Measurements from ENCODE around the gene ARHGEF2.
A peak's percentile ranks its signal among the peaks of the same experiment; 100 is the strongest.
"Not testable (repeated sequence)": the region's sequence is repeated elsewhere in the genome, so short reads cannot be mapped to it uniquely, and the experiment has no call there.

Gene ARHGEF2

DNA sequence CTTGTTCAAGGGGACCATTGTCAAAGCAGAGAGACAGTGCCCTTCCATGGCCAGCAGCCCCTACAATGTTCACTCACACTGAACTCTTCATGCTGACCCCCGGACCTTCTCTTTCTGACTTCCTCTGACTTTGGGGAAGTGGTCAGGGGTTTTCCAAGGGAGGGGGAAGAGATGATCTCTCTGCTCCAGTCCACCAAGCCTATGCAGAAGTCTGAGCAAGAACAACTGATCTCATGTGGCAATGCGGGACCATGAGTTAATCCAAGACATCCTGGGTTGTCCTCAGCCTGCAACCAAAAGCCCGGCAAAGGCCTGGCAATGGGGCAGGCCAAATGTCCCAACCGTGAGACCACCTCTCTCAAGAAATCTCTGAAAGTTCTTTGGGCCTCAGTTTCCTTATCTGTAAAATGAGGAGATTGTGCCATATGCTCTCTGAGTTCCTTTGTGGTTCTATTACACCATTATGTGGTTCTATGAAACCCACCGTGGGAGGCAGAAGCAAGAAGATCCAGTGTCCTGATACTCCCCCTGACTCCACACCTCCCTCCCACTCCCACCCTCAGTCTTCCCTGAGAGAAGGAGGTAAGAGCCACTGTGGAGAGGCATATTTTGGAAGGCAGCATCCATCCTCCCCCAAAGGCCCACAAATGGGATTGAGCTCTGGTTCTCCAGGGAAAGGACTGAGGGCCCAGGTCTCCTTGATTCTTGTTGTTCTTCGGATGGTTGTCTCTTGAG is 11.8 kb upstream of the ARHGEF2 start:
- no peak for ATAC-seq

DNA sequence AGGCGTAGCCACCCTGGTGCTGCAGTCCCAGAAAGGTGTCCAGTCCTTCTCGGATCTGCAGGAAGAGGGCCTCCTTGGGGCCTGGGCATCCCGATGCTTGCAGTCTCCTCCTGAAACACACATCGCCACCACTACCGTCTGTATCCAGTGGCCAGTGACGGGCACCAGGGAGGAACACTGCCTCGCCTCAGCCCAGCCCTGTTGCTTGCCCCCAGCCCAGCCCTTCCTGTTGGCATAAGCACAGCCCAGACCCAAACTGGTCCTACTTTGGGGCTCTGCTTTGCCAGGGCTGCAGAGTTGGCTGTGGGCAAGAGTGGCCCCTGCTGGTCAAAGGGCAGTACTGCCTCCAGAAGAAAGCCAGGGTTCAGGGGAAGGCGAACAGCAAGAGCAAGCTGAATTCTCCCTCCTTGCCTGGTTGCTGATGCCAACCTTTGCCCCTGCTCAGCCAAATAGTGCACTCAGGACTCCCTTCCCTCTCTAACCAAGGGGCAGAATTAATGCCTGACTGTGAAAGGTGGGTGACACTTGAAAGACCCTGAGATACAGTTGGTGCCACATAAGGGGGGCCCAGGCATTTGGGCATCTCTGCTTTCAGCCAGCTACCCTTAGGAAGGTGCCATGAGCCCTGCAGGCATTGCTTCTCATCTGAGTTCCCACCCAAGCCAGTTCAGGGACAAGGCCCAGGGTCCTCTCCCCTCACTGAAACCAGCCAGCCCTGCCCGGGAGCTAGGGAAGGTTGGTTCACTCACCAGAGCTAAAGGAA is 11.1 kb upstream of the ARHGEF2 start:
- ATAC-seq: peak; percentile 84 to 86

DNA sequence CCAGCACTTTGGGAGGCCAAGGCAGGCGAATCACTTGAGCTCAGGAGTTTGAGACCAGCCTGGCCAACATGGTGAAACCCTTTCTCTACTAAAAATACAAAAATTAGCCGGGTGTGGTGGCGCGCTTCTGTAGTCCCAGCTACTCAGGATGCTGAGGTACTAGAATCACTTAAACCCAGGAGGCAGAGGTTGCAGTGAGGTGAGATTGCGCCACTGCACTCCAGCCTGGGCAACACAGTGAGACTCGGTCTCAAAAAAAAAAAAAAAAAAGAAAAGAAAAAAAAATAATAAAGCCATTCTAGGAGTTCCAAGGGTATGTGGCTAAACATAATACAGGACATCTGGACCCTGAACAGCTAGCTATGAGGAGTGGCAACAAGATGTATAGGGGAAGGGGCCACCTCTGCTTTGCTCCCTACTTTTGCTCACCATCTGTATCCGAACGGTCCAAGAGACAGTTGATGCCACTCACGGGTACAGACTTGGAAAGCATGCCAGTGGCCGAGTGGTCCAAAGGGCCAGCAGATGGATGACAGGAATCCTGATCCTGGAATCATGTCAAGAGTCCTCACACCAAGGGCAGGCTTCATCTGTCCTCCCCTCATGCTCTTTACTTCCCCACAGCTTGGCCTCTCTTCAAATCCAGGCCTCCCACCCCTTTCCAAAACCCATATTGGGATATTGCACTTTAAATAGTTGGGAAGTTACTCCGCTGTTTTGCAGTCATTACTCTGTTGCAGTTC is 6.7 kb upstream of the ARHGEF2 start:
- not testable (repeated sequence) for ATAC-seq

DNA sequence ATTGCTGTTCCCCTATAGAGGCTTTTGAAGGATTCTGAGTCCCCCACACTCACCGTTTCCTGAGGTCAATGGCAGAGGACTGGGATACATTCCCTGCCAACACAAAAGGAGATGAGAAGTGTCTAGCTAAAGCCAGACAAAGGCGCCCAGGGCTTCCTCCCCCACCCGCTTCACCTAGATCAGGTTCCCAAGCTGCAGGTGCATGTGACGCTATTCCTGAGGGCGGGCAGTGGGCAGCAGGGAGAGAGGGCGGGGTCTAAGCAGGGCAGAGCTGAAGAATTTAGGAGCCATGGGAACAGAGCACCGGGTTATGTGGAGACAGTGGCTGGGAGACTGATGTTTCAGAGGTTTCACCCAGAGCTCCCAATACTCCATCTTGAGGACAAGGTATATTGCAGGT is 6.0 kb upstream of the ARHGEF2 start:
- no peak for ATAC-seq

- ATAC-seq: no peak
Observed at GRCh38 chr1:155983191-155984024, 5.1 kb upstream of the ARHGEF2 start.

GRCh38 chr1:155982106-155982505 is 3.8 kb upstream of the ARHGEF2 start:
- ATAC-seq: no peak

DNA sequence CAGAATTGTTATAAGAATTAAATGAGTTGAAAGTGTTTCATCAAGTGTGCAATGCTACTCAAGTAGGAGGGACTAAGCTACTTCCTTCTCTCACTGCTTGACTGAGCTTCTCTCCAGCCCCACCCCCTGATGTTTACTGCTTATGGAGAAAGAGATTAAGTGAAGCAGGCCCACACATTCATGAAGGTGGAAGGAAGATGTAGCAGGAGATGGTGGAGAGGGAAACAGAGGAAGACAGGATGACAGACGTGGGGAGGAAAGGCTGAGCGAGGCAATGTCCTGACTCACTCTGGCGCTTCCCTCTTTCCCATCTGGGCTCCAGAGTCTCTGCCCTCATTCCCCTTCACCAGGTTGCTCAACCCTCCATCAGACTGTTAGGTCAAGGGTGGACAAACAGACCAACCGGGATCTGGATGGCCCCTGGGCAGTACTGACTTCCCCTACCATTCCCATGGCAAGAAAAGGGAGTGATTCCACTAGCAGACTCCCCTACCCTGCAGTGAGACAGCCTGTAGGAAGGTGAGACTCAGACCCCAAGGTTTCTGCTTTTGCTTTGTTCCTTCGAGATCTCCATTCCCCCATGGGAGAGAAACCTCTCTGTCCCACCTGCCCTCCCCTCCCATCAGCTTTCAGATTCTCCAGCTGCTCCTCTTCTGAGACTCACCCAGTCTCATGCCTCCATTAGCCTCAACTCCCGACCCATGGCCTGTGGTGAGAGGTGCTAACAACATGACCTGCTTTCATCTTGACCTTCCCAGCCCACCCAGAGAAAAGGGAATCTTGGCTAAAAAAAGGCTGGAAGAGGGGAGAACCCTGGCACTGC is 3.1 kb upstream of the ARHGEF2 start:
- ATAC-seq: peak; percentile 17 to 20

DNA sequence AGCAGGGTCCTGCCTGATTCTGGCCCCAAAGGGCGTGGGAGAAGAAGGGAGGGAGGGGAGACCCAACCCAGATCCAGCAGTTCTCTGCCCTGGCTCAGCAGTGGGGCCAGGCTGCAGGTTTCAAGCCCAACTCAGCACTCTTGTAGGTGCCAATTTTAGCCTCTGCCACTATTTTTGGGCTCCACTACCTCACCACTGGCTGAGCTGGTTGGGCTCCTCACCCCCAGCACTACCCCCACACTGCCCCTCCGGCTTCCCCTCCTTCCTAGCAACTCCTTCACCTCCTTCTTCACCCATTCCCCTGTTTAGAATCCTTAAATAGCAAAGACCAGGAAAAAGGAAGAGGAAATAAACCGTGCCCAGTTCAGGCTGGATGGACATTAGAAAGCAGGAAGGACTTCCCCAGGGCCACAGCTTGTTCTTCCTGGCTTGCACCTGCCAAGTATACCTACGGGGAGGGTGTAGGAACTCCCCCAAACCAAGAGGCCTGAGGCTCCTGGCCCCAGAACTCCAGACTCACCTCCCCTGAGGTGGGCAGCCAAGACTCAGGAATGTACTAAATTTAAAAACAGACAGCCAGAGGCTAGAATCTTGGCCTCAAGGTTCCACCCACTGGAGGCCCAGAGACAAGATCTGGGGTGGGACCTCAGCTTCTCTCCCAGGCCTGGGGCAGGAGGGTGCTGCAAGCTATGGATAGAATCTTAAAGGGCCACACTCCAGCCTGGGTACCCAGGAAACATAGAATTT is 1.4 kb upstream of the ARHGEF2 start:
- ATAC-seq: no peak

DNA sequence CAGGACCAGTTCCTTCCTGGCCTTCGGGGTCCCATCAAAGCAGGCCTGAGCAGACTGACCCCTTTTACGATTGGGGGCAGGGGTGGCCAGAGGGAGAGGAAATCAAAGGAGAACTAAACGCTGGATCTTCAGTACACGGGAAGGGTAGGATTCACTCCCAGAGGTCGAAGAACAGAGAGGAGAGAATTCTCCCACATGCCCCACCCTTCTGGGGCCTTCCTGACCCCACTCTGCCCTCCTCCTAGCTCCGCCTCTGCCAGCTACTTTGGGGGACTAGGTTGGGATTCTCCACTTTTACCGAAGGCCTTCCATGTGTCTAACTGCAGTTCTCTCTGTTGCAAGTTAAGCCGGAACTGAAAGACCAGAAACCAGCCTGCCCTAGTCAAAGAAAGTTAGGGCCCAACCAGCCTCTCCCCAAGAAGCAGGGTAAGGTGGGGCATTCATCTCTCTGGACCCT is 654 bp upstream of the ARHGEF2 start:
- peak in 1 of 2 donors; percentile 4 for ATAC-seq

- ATAC-seq: peak; percentile 36 to 48
Observed at GRCh38 chr1:155977690-155978324, 540 bp downstream of the ARHGEF2 start.

GRCh38 chr1:155976913-155977689 is 1.2 kb downstream of the ARHGEF2 start:
- peak in 1 of 2 donors; percentile 9 for ATAC-seq

- no peak for ATAC-seq
Observed at GRCh38 chr1:155976062-155976912, 2.1 kb downstream of the ARHGEF2 start.

DNA sequence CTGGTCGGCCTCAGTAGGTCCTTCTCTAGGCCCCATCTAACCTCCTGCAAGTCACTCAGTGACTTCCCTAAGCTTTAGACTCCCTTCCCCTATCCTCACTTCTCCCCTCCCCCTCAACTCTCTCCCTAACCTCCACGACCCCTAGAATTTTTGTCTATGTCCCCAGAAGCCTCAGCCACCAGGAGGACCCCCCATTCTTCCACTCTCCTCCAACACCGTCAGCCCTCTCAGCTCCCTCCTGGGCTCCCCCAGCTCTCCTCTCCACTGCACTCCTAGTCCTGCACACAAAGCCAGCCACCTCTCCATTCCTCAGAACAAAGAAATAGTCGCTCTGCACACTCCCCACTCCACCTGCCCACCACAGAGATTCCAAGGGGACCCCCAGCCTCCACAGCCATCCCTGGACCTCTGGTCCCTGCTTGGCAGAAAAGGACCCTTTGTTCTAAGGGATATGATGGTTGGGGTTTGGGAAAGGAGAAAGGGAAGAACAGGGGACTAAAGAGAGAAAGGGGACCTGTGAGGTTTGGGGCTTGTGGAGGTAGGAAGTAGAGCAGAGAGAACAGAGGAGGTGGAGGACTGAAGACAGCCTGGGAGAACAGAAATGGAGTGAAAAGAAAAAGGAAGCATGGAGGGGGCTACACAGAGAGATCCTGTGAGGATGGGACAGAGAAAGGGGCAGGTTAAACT is 2.8 kb downstream of the ARHGEF2 start:
- no peak for ATAC-seq

DNA sequence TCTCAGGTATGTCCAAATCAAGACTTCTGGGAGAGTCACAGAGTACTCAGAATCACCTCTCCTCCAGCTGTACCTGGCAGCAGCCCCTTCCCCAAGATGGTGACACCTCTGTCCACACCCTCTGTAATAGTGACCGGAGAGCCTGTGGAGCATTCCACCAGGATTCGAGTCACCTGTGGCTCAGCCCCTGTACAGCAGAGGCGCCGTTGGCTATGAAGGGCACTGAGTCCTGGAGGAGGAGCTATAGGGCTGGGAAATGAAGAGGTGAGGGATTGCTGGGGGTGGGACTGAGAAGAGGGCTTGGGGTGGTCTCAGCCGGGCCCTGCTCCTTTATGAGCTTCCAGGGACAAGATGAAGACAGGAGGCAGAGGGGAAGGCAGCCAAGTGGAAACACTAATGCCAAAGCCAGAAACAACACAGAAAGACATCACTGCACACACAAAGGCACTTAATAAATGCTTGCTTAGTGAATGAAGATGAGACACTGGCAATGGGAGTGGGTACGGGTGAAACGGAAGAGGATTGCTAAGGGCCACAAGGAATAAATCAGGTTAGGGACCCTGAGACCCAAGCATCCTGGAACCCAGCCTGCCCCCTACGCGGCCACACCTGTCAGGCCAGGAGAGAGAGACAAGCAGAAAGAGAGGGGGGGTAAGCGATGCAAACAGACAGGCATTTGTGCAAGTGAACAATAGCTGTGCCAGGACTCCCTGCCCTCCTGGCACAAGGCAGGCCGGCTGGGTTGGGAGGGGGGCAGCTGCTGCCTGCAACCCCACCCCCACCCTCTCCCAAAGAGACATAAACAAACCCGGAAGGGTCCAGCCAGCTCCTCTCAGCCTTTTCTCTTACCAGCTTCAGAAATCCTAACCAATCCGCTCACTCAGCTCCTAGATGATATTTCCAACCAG is 3.9 kb downstream of the ARHGEF2 start:
- ATAC-seq: no peak

DNA sequence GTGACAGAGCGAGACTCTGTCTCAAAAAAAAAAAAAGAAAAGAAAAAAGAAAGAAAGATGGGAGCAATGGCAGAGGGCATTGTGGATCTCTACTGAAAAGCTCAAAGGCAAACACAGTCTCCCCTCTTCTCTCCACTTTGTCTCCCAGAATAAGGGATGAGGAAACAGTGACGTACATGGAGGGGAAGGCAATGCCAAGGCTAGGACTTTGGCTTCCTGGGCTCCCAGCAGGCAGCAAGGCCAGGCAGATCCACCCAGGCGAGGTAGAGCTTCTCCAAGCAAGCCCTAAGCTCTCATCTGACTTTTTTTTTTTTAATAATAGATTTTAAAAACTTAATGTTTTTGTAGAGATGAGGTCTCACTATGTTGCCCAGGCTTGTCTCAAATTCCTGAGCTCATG is 4.6 kb downstream of the ARHGEF2 start:
- no peak for ATAC-seq

GRCh38 chr1:155971910-155972809 is 6.2 kb downstream of the ARHGEF2 start:
- ATAC-seq: no peak

Data from activated CD4-positive, CD25-positive, alpha-beta regulatory T cell treated with anti-CD3 and anti-CD28 coated beads, Interleukin-2, amount 50 U/mL, for 24 hours (primary cell).